ENCODE measurements around the gene SCRG1.

SCRG1 gene

DNA sequence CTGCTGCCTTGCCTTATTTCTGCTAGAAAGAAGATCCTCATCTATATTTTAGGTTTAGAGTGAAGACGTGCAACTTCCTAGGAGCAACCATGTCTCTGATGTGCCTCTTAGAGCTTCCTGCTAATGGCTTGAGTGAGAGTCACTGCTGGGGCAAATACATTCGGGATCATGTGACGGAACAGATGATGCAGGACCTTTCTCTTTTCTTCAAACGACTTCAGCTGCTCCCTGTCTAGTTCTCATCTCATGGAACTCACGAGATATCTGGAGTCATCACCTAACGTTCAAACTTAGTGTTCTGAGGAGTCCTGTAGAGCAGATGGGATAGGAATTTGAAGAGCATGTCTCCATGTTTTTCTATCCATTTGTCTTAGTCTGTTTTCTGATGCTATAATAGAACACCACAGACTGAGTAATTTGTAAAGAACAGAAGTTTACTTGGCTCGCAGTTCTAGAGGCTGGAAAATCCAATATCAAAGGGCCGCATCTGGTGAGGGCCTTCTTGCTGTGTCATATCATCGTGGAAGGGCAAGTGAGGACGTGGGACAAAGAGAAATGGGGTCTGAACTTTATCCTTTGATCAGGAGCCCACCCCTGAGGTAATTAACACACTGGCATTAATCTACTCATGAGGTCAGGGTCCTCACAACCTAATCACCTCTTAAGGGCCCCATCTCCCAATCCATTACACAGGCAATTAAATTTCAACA, 43.5 kb upstream of the SCRG1 start:
- no peak overlapping the region for H3K4me3 ChIP-seq (ENCODE audit: low read length)

DNA sequence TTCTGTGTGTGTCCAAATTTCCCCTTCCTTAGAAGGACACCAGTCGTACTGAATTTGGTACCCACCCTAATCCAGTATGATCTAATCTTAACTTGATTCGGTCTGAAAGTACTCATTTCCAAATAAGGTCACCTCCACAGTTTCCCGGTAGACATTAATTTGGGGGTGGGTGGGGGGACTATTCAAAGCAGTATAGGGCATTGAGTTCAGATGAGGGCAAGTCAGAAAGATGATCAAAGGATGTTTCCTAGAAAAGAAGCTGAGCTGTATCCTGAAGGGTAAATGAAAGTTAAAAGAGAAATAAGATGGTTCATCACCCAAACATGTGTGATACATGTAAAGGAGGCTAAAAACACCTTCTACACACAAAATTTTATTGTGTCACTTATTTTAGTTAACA, 42.0 kb upstream of the SCRG1 start:
- Histone ChIP-seq H4K20me1 (ENCODE audit: insufficient read depth, low read length) (no peaks in the 10 kb centered on the region), H3K9me3 (ENCODE audit: insufficient read depth, low read length) (no peaks in the 10 kb centered on the region), H3K4me3 (ENCODE audit: low read length) (no peak overlapping the region), H3K27me3 (ENCODE audit: low read depth, low read length) (no peaks in the 10 kb centered on the region), H3K4me2 (ENCODE audit: low read length) (no peak overlapping the region), H2AFZ (ENCODE audit: low read depth, low read length) (no peak overlapping the region), H3K27ac (ENCODE audit: low read length) (no peak overlapping the region), H3K9ac (ENCODE audit: low read length) (no peak overlapping the region), H3K79me2 (ENCODE audit: low read length) (no peaks in the 10 kb centered on the region), H3K36me3 (replicated peaks; ENCODE audit: low read depth, low read length) (no peaks in the 10 kb centered on the region), H3K4me1 (ENCODE audit: low read length) (no peaks in the 10 kb centered on the region)
- no peak for TF ChIP-seq EZH2phosphoT487 (IDR thresholded peaks at IDR 0.05; ENCODE audit: low read depth)
- TF ChIP-seq, protein P1, sequence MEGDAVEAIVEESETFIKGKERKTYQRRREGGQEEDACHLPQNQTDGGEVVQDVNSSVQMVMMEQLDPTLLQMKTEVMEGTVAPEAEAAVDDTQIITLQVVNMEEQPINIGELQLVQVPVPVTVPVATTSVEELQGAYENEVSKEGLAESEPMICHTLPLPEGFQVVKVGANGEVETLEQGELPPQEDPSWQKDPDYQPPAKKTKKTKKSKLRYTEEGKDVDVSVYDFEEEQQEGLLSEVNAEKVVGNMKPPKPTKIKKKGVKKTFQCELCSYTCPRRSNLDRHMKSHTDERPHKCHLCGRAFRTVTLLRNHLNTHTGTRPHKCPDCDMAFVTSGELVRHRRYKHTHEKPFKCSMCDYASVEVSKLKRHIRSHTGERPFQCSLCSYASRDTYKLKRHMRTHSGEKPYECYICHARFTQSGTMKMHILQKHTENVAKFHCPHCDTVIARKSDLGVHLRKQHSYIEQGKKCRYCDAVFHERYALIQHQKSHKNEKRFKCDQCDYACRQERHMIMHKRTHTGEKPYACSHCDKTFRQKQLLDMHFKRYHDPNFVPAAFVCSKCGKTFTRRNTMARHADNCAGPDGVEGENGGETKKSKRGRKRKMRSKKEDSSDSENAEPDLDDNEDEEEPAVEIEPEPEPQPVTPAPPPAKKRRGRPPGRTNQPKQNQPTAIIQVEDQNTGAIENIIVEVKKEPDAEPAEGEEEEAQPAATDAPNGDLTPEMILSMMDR (IDR thresholded peaks at IDR 0.05; ENCODE audit: low read depth, low read length), result no peak

More for the DNA sequence above, 43.5 kb upstream of the SCRG1 start:
- H3K4me1 ChIP-seq (ENCODE audit: low read length), result no peaks in the 10 kb centered on the region
- H3K79me2 ChIP-seq (ENCODE audit: low read length), result no peaks in the 10 kb centered on the region
- no peaks in the 10 kb centered on the region for H3K9me3 ChIP-seq (ENCODE audit: insufficient read depth, low read length)
- no peak overlapping the region for H3K9ac ChIP-seq (ENCODE audit: low read length)
- no peaks in the 10 kb centered on the region for H3K27me3 ChIP-seq (ENCODE audit: low read depth, low read length)
- H3K27ac ChIP-seq (ENCODE audit: low read length), result no peak overlapping the region
- TF ChIP-seq, protein P1 (IDR thresholded peaks at IDR 0.05; ENCODE audit: low read depth, low read length), result no peak
- H3K36me3 ChIP-seq (replicated peaks; ENCODE audit: low read depth, low read length), result no peaks in the 10 kb centered on the region
- H3K4me2 ChIP-seq (ENCODE audit: low read length), result no peak overlapping the region
- no peaks in the 10 kb centered on the region for H4K20me1 ChIP-seq (ENCODE audit: insufficient read depth, low read length)
- no peak overlapping the region for H2AFZ ChIP-seq (ENCODE audit: low read depth, low read length)

DNA sequence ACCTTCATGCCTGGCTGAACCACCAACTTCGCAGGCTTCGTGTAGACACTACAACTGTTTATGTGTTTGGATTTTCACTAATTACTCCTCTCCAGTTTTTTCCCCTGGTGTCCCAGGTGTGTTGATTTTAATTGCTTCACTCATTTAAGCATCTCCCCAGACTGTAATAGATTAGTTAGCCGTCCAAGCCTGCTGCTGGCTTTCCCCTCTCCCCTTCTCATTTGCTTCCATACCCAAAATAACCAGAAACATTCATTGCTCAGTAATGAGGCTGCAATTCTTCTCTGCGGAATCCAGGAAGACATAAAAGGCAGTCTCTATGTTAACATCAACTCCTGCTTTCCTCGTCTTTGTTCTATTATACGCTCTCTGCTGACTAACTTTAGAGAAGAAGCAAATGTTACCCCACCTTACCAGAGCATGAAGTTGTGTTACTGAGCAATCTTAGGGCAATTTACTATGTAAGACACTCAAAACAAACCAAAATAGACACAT, 37.9 kb upstream of the SCRG1 start:
- no peak overlapping the region for H3K4me2 ChIP-seq (ENCODE audit: low read length)
- peaks cover 8% of the 10 kb centered on the region for H3K4me1 ChIP-seq (ENCODE audit: low read length)
- H3K27me3 ChIP-seq (ENCODE audit: low read depth, low read length), result no peaks in the 10 kb centered on the region
- no peaks in the 10 kb centered on the region for H4K20me1 ChIP-seq (ENCODE audit: insufficient read depth, low read length)
- TF ChIP-seq, protein P1 (IDR thresholded peaks at IDR 0.05; ENCODE audit: low read depth, low read length), result no peak
- no peak for TF ChIP-seq EZH2phosphoT487 (IDR thresholded peaks at IDR 0.05; ENCODE audit: low read depth)
- H3K4me3 ChIP-seq (ENCODE audit: low read length), result no peak overlapping the region
- H3K79me2 ChIP-seq (ENCODE audit: low read length), result no peaks in the 10 kb centered on the region
- no peak overlapping the region for H3K9ac ChIP-seq (ENCODE audit: low read length)
- H3K27ac ChIP-seq (ENCODE audit: low read length), result no peak overlapping the region
- no peaks in the 10 kb centered on the region for H3K36me3 ChIP-seq (replicated peaks; ENCODE audit: low read depth, low read length)
- H2AFZ ChIP-seq (ENCODE audit: low read depth, low read length), result no peak overlapping the region
- H3K9me3 ChIP-seq (ENCODE audit: insufficient read depth, low read length), result no peaks in the 10 kb centered on the region

DNA sequence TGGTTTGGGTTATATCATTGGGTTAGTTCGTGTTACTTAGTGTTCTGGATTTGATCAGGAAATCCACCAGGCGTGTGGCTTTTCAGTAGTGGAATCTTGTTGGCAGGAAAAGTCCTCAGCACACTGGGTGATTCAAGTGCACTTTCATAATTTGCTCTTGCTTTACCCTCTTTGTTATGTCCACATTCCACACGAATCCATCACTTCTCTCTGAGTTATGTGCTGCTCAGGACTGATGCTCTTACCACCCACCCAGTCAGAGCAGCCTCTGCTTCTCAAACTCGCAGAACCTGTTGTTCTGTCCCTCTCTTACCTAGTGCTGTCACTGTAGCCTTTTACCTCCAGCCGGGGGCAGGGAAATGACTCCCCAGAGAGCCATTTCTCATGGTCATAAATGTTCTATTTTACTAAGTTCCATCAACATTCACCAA, 37.2 kb upstream of the SCRG1 start:
- no peaks in the 10 kb centered on the region for H3K27me3 ChIP-seq (ENCODE audit: low read depth, low read length)
- H2AFZ ChIP-seq (ENCODE audit: low read depth, low read length), result no peak overlapping the region
- no peaks in the 10 kb centered on the region for H3K9me3 ChIP-seq (ENCODE audit: insufficient read depth, low read length)
- H3K4me2 ChIP-seq (ENCODE audit: low read length), result no peak overlapping the region
- no peak for TF ChIP-seq EZH2phosphoT487 (IDR thresholded peaks at IDR 0.05; ENCODE audit: low read depth)
- TF ChIP-seq, protein P1 (IDR thresholded peaks at IDR 0.05; ENCODE audit: low read depth, low read length), result no peak
- no peaks in the 10 kb centered on the region for H3K79me2 ChIP-seq (ENCODE audit: low read length)
- no peak overlapping the region for H3K27ac ChIP-seq (ENCODE audit: low read length)
- H3K36me3 ChIP-seq (replicated peaks; ENCODE audit: low read depth, low read length), result no peaks in the 10 kb centered on the region
- H4K20me1 ChIP-seq (ENCODE audit: insufficient read depth, low read length), result no peaks in the 10 kb centered on the region
- no peak overlapping the region for H3K4me3 ChIP-seq (ENCODE audit: low read length)
- H3K9ac ChIP-seq (ENCODE audit: low read length), result no peak overlapping the region
- peaks cover 8% of the 10 kb centered on the region for H3K4me1 ChIP-seq (ENCODE audit: low read length)

Measured in OCI-LY3 (cell line).